ENCODE results near the gene EZR.

- TF ChIP-seq GATA3 (IDR thresholded peaks at IDR 0.05; ENCODE audit: low read depth, low read length) (no peak), GATA2 (IDR thresholded peaks at IDR 0.05; ENCODE audit: low read depth, low read length) (no peak)
Observed at GRCh38 chr6:158737082-158737709, 82.0 kb downstream of the EZR start.

Measured in SH-SY5Y (cell line).